Endothelial cell of umbilical vein (primary cell): ENCODE data around the gene QRFP. TPM values are rescaled to one million over a fixed set of nuclear protein-coding genes. Genes with fewer than 3 reads are reported as not detected.
A peak's percentile ranks its signal among the peaks of the same experiment; 100 is the strongest.

Source experiments
- BruUV-seq: library from RNA; stranded (reverse); fragments of 400-500 nt; replicated peaks from 2 replicates; lab custom pipeline; 2021; lab: Mats Ljungman, UMichigan
- CTCF ChIA-PET: fragments of 300-600, 350-600 bp; sonication (Branson Sonifier 250); formaldehyde crosslinking; loops from one replicate; lab custom pipeline; 2021; ENCODE audit warnings: antibody characterized with exemption, inconsistent platforms; lab: Charles Lee
- POLR2A ChIA-PET: fragments of 300-600, 350-600 bp; sonication (Branson Sonifier 250); formaldehyde crosslinking; loops from one replicate; lab custom pipeline; 2021; ENCODE audit warnings: antibody characterized with exemption, inconsistent platforms; lab: Charles Lee
- DNase-seq: peaks from one replicate; pipeline ENCODE4 v3.0.0-alpha.2; 2011; ENCODE audit warnings: low read depth, low spot score
- FAIRE-seq: peaks from 2 replicates; lab custom pipeline; 2011; peaks lifted over from hg19 to GRCh38; lab: Jason Lieb, UNC
- H2AFZ ChIP-seq: 2 replicates; pipeline ENCODE4 v1.6.0; 2012; ENCODE audit warnings: low read depth, low read length, control low read depth, inconsistent platforms
- H3K27ac ChIP-seq: 2 replicates; pipeline ENCODE4 v1.5.1; 2011; ENCODE audit warnings: low read depth, mild to moderate bottlenecking, control low read depth, low read length, moderate library complexity; ENCODE audit not compliant: insufficient read depth
- H3K27me3 ChIP-seq, 2 experiments: 2 replicates each; pipeline versions ENCODE4 v1.6.0 to v1.6.1; 2011; ENCODE audit warnings: low read length in 2 of 2, mixed read lengths in 1 of 2; ENCODE audit not compliant: control insufficient read depth in 2 of 2, insufficient read depth in 2 of 2
- H3K36me3 ChIP-seq, 2 experiments: 2 replicates in 1 of 2; 3 replicates in 1 of 2; pipeline ENCODE4 v1.5.1; 2011; ENCODE audit warnings: low read length in 2 of 2, mild to moderate bottlenecking in 1 of 2, moderate library complexity in 1 of 2; ENCODE audit not compliant: control insufficient read depth in 2 of 2, insufficient read depth in 2 of 2; ENCODE audit errors: extremely low read depth in 1 of 2
- H3K4me1 ChIP-seq: 3 replicates; pipeline ENCODE4 v1.5.1; 2011; ENCODE audit warnings: mild to moderate bottlenecking, low read length; ENCODE audit not compliant: control insufficient read depth, insufficient read depth; ENCODE audit errors: extremely low read depth
- H3K4me2 ChIP-seq: 2 replicates; pipeline ENCODE4 v1.6.1; 2011; ENCODE audit warnings: low read length, control low read depth, mixed read lengths; ENCODE audit not compliant: insufficient read depth
- H3K4me3 ChIP-seq, 3 experiments: fragments of 200-600 bp in 1 of 3; sonication (generic), shearing (Covaris generic) in 1 of 3; replicated peaks in 1 of 3; 2 replicates each; pipeline ENCODE4 v1.5.1; 2011 to 2016; ENCODE audit warnings: control low read depth in 3 of 3, low read length in 3 of 3, mild to moderate bottlenecking in 2 of 3, inconsistent platforms in 1 of 3, low read depth in 1 of 3, moderate library complexity in 1 of 3; ENCODE audit not compliant: insufficient read depth in 1 of 3
- H3K79me2 ChIP-seq: 2 replicates; pipeline ENCODE4 v1.6.0; 2012; ENCODE audit warnings: low read length, inconsistent platforms; ENCODE audit not compliant: control insufficient read depth, insufficient read depth
- H3K9ac ChIP-seq: replicated peaks from 2 replicates; pipeline ENCODE3; 2011; ENCODE audit warnings: low read length, control low read depth; ENCODE audit not compliant: insufficient read depth; ENCODE audit errors: extremely low read depth
- H3K9me1 ChIP-seq: replicated peaks from 3 replicates; pipeline ENCODE4 v1.6.0; 2011; ENCODE audit warnings: mild to moderate bottlenecking, low read length; ENCODE audit not compliant: control insufficient read depth, insufficient read depth; ENCODE audit errors: extremely low read depth
- H3K9me3 ChIP-seq: replicated peaks from 2 replicates; pipeline ENCODE4 v1.5.1; 2012; ENCODE audit warnings: low read length, inconsistent platforms; ENCODE audit not compliant: control insufficient read depth, insufficient read depth
- H4K20me1 ChIP-seq: replicated peaks from 2 replicates; pipeline ENCODE3; 2011; ENCODE audit warnings: mild to moderate bottlenecking, low read length; ENCODE audit not compliant: control insufficient read depth, insufficient read depth; ENCODE audit errors: extremely low read depth
- EZH2 ChIP-seq: IDR thresholded peaks from 2 replicates; pipeline ENCODE4 v1.6.1; 2012; ENCODE audit warnings: borderline replicate concordance, low read depth, mild to moderate bottlenecking, moderate library complexity, low read length, inconsistent platforms; ENCODE audit not compliant: severe bottlenecking
- FOS ChIP-seq: IDR thresholded peaks from 2 replicates; pipeline ENCODE4 v1.6.1; 2011; ENCODE audit warnings: mild to moderate bottlenecking, low read length, moderate library complexity, borderline replicate concordance; ENCODE audit not compliant: insufficient read depth
- JUN ChIP-seq: IDR thresholded peaks from 2 replicates; pipeline ENCODE4 v1.6.1; 2011; ENCODE audit warnings: borderline replicate concordance, low read depth; ENCODE audit not compliant: insufficient read length, insufficient read depth
- POLR2A ChIP-seq: IDR thresholded peaks from 2 replicates; pipeline ENCODE4 v1.6.1; 2012; ENCODE audit warnings: low read depth, mild to moderate bottlenecking, control low read depth, low read length
- POLR2AphosphoS5 ChIP-seq: IDR thresholded peaks from 2 replicates; pipeline ENCODE4 v1.6.1; 2012; ENCODE audit warnings: low read depth, mild to moderate bottlenecking, control low read depth, low read length, moderate library complexity; ENCODE audit not compliant: insufficient read depth
- dilution Hi-C: fragments of 300-500 bp; cut with MboI; formaldehyde crosslinking; loops from one replicate; pipeline ENCODE4 v1.15.0; 2019; ENCODE audit warnings: low sequenced_read_pairs; ENCODE audit not compliant: extremely low pct_ligation_motif_present
- intact Hi-C: fragments of 100-400 bp; cut with micrococcal nuclease; formaldehyde crosslinking; loops from one replicate; pipeline ENCODE4 v1.10.0; 2022
- polyA plus RNA-seq, 4 experiments: library from polyadenylated mRNA; depleted of rRNA in 3 of 4; stranded (reverse) in 3 of 4; unstranded in 1 of 4; fragments of >200 nt; gene quantifications; 2 replicates each; pipeline versions ENCODE4 v1.2.1 to v1.2.3, GENCODE V29; 2011 to 2012; ENCODE audit warnings: missing spikeins in 1 of 4
- total RNA-seq: library from RNA; stranded (reverse); gene quantifications from 2 replicates; pipeline ENCODE4 v1.2.3, GENCODE V29; 2021
- TF ChIP-seq, protein P1 (sequence below), 2 donors: IDR thresholded peaks; 1 replicate in 1 of 2; 2 replicates in 1 of 2; pipeline ENCODE4 v1.5.1; 2011; ENCODE audit warnings: low read length in 2 of 2, mild to moderate bottlenecking in 2 of 2, moderate library complexity in 2 of 2, control low read depth in 1 of 2, inconsistent platforms in 1 of 2, low read depth in 1 of 2; ENCODE audit not compliant: insufficient read depth in 1 of 2; ENCODE audit errors: extremely low read depth in 1 of 2

Gene QRFP
- total and polyA plus RNA-seq, 2 donors (not counting 3 experiments of a cell fraction or from before 2014, with no cell fraction given), result not detected

DNA sequence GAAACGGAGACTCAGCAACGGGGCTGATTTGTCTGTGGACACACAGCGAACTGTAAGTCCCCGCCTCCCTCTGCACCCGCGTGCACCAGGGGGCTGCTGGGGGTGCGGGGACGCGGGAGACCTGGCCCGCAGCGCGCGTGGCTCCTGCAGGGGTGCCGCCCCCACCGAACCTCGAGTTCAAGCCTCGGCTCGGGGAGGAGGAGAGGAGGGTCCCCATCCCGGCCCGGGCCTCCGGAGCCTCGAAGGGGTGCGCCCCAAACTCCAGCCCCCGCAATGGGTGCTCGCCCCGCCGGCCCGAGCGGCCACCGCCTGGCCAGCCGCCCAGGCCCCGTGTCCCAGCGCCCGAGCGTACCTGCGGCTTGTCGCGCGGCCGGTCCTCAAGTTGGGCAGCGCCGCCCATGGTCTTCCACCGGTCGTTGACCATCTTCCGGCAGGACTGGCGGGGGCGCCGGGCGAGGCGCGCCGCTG, 41.6 kb upstream of the QRFP start:
- dilution Hi-C loops (no loop called here), intact Hi-C loops (no loop called here)
- Histone ChIP-seq H3K36me3 (no peaks in the 10 kb centered on the region), H3K4me1 (peaks cover 3% of the 10 kb centered on the region), H3K9me3 (no peaks in the 10 kb centered on the region), H2AFZ (no peak overlapping the region), H3K27me3 (peaks cover 25 to 39% of the 10 kb centered on the region in 2 experiments), H3K27ac (no peak overlapping the region), H4K20me1 (no peaks in the 10 kb centered on the region), H3K4me2 (no peak overlapping the region), H3K79me2 (no peaks in the 10 kb centered on the region), H3K9me1 (no peaks in the 10 kb centered on the region), H3K9ac (no peak overlapping the region), H3K4me3 (no peak overlapping the region)
- DNase-seq (no peak), FAIRE-seq (no peak)
- ChIA-PET CTCF (no interaction called here), POLR2A (no interaction called here)
- no TSS peak for BruUV-seq
- TF ChIP-seq POLR2AphosphoS5, result no peak
- TF ChIP-seq JUN, result no peak
- TF ChIP-seq EZH2, result peak; percentile 19
- TF ChIP-seq, protein P1, sequence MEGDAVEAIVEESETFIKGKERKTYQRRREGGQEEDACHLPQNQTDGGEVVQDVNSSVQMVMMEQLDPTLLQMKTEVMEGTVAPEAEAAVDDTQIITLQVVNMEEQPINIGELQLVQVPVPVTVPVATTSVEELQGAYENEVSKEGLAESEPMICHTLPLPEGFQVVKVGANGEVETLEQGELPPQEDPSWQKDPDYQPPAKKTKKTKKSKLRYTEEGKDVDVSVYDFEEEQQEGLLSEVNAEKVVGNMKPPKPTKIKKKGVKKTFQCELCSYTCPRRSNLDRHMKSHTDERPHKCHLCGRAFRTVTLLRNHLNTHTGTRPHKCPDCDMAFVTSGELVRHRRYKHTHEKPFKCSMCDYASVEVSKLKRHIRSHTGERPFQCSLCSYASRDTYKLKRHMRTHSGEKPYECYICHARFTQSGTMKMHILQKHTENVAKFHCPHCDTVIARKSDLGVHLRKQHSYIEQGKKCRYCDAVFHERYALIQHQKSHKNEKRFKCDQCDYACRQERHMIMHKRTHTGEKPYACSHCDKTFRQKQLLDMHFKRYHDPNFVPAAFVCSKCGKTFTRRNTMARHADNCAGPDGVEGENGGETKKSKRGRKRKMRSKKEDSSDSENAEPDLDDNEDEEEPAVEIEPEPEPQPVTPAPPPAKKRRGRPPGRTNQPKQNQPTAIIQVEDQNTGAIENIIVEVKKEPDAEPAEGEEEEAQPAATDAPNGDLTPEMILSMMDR (IDR thresholded peaks at IDR 0.05; ENCODE audit: extremely low read depth in 1 of 2, insufficient read depth in 1 of 2, low read depth in 1 of 2, low read length in 2 of 2), result no peak
- TF ChIP-seq POLR2A, result no peak
- TF ChIP-seq FOS, result no peak
